IPS-18a (cell line): Measurements from ENCODE around the gene COL26A1.
"Not testable (repeated sequence)": the region's sequence is repeated elsewhere in the genome, so short reads cannot be mapped to it uniquely, and the experiment has no call there.

Experiments
- H3K27ac ChIP-seq: one replicate; pipeline ENCODE4 v1.5.1; 2013; ENCODE audit warnings: low read length
- H3K27me3 ChIP-seq: one replicate; pipeline ENCODE4 v1.6.1; 2013; ENCODE audit warnings: mild to moderate bottlenecking, low read length; ENCODE audit not compliant: control insufficient read depth, insufficient read depth
- H3K36me3 ChIP-seq: one replicate; pipeline ENCODE4 v1.6.1; 2013; ENCODE audit warnings: low read depth, low read length; ENCODE audit not compliant: control insufficient read depth
- H3K4me1 ChIP-seq: one replicate; pipeline ENCODE4 v1.6.1; 2013; ENCODE audit warnings: low read depth, low read length; ENCODE audit not compliant: control insufficient read depth
- H3K4me3 ChIP-seq: one replicate; pipeline ENCODE4 v1.5.1; 2013; ENCODE audit warnings: low read length
- H3K9ac ChIP-seq: one replicate; pipeline ENCODE4 v1.6.1; 2013; ENCODE audit warnings: mild to moderate bottlenecking, low read length, moderate library complexity
- H3K9me3 ChIP-seq: one replicate; pipeline ENCODE4 v1.6.1; 2013; ENCODE audit warnings: low read depth, low read length; ENCODE audit not compliant: control insufficient read depth

Gene COL26A1

DNA sequence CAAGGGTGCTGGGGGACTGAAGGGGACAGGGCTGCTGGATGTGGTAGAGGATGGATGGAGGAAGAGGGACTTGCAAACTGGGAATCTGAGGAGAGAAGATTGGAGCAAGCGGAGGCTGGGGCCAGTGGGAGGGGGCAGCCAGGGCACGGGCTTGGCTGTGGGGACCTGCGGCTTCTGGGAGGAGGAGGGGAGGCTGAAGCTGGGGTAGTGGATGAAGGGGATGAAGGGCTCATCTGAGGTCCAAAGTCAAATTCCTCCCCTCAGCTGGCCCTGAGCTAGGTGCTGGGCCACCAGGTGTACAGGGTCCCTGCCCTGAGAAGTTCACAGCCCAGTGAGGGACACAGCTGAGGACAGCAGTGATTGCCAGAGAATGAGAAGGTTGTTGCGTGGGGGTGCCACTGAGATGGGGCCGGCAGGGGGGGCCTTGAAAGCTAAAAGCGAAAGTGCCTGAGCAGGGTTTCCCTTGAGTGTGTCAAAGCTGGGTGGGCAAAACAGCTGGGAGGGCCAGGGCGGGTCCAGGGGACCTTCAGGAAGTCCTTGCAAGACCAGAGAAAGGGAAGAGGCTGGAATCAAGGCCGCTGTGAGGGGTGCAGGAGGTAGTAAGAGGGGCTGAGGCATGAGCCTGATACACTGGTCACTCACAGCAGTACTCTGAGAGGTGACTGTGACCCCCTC lies 191.2 kb downstream of the COL26A1 start:
- H3K36me3 ChIP-seq, result no peaks in the 10 kb centered on the region
- H3K27me3 ChIP-seq, result no peaks in the 10 kb centered on the region
- no peaks in the 10 kb centered on the region for H3K9me3 ChIP-seq
- H3K9ac ChIP-seq, result no peak overlapping the region
- no peak overlapping the region for H3K27ac ChIP-seq
- H3K4me1 ChIP-seq, result no peaks in the 10 kb centered on the region
- H3K4me3 ChIP-seq, result no peak overlapping the region

- Histone ChIP-seq H3K4me1 (no peaks in the 10 kb centered on the region), H3K9ac (no peak overlapping the region)
These were observed 192.1 kb downstream of the COL26A1 start for GRCh38 chr7:101554584-101555268.

DNA sequence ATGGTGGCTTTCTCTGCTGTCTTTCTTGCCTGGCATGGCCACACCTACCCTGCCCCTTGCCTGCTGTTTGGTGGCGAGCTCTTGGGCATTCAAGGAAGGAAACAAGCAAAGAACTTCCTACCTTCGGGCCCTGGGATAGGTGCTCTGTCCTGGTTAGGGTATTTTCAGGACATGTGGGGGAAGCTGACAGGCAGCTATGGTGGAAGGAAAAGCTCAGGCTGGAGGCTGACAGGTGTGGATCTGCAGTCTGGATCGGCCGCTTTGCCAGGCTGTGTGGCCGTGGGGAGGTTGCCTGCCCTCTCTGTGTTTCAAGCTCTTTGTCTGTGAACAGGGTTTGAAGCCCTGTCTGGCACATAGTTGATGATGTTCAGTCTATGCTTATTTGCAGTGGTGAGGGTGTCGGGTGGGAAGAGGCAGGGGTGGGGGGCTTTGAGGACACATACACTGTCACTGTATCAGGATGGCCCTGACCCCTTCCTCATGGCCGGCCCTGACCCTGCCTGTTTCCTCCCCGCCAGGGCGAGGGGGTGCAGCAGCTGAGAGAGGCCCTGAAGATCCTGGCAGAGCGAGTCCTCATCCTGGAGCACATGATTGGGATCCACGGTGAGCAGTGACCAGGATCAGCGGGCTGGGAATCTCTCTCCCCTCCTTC lies 192.7 kb downstream of the COL26A1 start:
- no peaks in the 10 kb centered on the region for H3K36me3 ChIP-seq
- H3K9ac ChIP-seq, result no peak overlapping the region
- H3K9me3 ChIP-seq, result no peaks in the 10 kb centered on the region
- H3K27me3 ChIP-seq, result no peaks in the 10 kb centered on the region
- H3K4me1 ChIP-seq, result no peaks in the 10 kb centered on the region
- H3K4me3 ChIP-seq, result no peak overlapping the region
- no peak overlapping the region for H3K27ac ChIP-seq

More at GRCh38 chr7:101554584-101555268, 192.1 kb downstream of the COL26A1 start:
- Histone ChIP-seq H3K4me3 (no peak overlapping the region), H3K36me3 (no peaks in the 10 kb centered on the region), H3K9me3 (no peaks in the 10 kb centered on the region), H3K27ac (no peak overlapping the region), H3K27me3 (no peaks in the 10 kb centered on the region)

GRCh38 chr7:101555921-101556275 lies 193.2 kb downstream of the COL26A1 start:
- Histone ChIP-seq H3K36me3 (no peaks in the 10 kb centered on the region), H3K27me3 (no peaks in the 10 kb centered on the region), H3K4me3 (no peak overlapping the region), H3K9me3 (no peaks in the 10 kb centered on the region), H3K27ac (no peak overlapping the region), H3K4me1 (no peaks in the 10 kb centered on the region), H3K9ac (no peak overlapping the region)

DNA sequence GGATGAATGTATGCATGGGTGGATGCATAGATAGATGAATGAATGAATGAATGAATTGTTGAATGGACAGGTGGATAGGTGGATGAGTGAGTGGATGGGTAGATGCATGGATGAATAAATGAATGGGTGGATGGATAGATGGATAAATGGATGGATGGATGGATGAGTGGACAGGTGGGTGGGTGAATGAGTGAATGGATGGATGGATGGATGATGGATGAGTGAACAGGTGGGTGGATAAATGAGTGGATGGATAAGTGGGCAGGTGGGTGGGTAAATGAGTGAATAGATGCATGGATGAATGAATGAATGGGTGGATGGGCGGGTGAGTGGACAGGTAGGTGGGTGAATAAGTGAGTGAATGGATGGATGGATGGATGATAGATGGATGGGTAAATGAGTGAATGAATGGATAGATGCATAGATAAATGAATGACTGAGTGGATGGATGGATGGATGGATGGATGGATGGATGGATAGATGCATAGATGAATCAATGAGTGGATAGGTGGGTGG lies 193.8 kb downstream of the COL26A1 start:
- Histone ChIP-seq H3K4me3 (no peak overlapping the region), H3K27me3 (no peaks in the 10 kb centered on the region), H3K36me3 (no peaks in the 10 kb centered on the region), H3K9ac (no peak overlapping the region), H3K4me1 (no peaks in the 10 kb centered on the region), H3K9me3 (no peaks in the 10 kb centered on the region), H3K27ac (no peak overlapping the region)

- H3K9me3 ChIP-seq, result no peaks in the 10 kb centered on the region
These were observed 194.7 kb downstream of the COL26A1 start for GRCh38 chr7:101557421-101557820.

GRCh38 chr7:101557978-101558741 lies 195.5 kb downstream of the COL26A1 start:
- no peak overlapping the region for H3K4me3 ChIP-seq
- H3K27ac ChIP-seq, result no peak overlapping the region
- no peak overlapping the region for H3K9ac ChIP-seq
- H3K4me1 ChIP-seq, result no peaks in the 10 kb centered on the region
- H3K36me3 ChIP-seq, result no peaks in the 10 kb centered on the region
- no peaks in the 10 kb centered on the region for H3K9me3 ChIP-seq
- H3K27me3 ChIP-seq, result no peaks in the 10 kb centered on the region

More at GRCh38 chr7:101557421-101557820, 194.7 kb downstream of the COL26A1 start:
- Histone ChIP-seq H3K27ac (no peak overlapping the region), H3K9ac (no peak overlapping the region), H3K36me3 (no peaks in the 10 kb centered on the region), H3K4me1 (no peaks in the 10 kb centered on the region), H3K4me3 (no peak overlapping the region), H3K27me3 (no peaks in the 10 kb centered on the region)

GRCh38 chr7:101558742-101559325 lies 196.2 kb downstream of the COL26A1 start:
- no peak overlapping the region for H3K27ac ChIP-seq
- no peaks in the 10 kb centered on the region for H3K36me3 ChIP-seq
- no peak overlapping the region for H3K9ac ChIP-seq
- H3K9me3 ChIP-seq, result no peaks in the 10 kb centered on the region
- no peak overlapping the region for H3K4me3 ChIP-seq
- H3K4me1 ChIP-seq, result no peaks in the 10 kb centered on the region
- no peaks in the 10 kb centered on the region for H3K27me3 ChIP-seq

GRCh38 chr7:101559586-101559985 lies 196.9 kb downstream of the COL26A1 start:
- peaks cover 4% of the 10 kb centered on the region for H3K4me1 ChIP-seq
- H3K36me3 ChIP-seq, result no peaks in the 10 kb centered on the region
- H3K4me3 ChIP-seq, result no peak overlapping the region
- no peak overlapping the region for H3K9ac ChIP-seq
- H3K27ac ChIP-seq, result no peak overlapping the region
- no peaks in the 10 kb centered on the region for H3K9me3 ChIP-seq
- no peaks in the 10 kb centered on the region for H3K27me3 ChIP-seq

DNA sequence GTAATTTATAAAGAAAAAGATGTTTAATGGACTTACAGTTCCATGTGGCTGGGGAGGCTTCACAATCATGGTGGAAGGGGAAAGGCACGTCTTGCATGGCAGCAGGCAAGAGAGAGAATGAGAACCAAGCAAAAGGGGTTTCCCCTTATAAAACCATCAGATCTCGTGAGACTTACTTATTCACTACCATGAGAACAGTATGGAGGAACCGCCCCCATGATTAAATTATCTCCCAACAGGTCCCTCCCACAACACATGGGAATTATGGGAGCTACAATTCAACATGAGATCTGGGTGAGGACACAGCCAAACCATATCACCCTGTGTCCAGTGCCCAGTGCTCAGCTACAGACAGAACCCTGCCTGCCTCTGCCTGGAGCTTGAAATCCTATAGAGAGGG lies 197.3 kb downstream of the COL26A1 start:
- not testable (repeated sequence) for H3K9ac ChIP-seq, H3K27ac ChIP-seq, H3K9me3 ChIP-seq, H3K4me1 ChIP-seq, H3K36me3 ChIP-seq, H3K27me3 ChIP-seq, H3K4me3 ChIP-seq

DNA sequence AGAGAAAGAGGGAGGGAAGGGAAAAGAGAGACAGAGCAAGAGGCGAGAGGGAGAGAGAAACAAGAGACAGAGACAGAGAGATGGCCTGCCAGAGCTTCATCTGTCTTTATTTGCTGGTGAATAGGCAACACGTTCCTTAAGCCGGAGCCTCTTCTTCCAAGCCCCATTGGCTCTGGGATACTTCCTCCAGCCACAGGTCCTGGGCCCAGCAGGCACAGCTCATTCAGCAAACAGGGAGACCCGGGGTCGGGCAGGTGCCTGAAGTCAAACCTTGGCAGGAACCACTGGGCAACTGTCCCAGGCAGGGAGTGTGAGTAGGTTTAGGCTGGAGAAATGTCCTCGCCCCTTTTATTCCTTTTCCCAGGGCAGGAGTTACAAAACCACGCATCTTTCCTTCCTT lies 198.2 kb downstream of the COL26A1 start:
- Histone ChIP-seq H3K4me1 (peaks cover 4% of the 10 kb centered on the region), H3K27ac (no peak overlapping the region), H3K9me3 (no peaks in the 10 kb centered on the region), H3K27me3 (no peaks in the 10 kb centered on the region), H3K36me3 (no peaks in the 10 kb centered on the region), H3K9ac (no peak overlapping the region), H3K4me3 (no peak overlapping the region)
